ENCODE measurements around the gene PI4KB.

PI4KB gene

DNA sequence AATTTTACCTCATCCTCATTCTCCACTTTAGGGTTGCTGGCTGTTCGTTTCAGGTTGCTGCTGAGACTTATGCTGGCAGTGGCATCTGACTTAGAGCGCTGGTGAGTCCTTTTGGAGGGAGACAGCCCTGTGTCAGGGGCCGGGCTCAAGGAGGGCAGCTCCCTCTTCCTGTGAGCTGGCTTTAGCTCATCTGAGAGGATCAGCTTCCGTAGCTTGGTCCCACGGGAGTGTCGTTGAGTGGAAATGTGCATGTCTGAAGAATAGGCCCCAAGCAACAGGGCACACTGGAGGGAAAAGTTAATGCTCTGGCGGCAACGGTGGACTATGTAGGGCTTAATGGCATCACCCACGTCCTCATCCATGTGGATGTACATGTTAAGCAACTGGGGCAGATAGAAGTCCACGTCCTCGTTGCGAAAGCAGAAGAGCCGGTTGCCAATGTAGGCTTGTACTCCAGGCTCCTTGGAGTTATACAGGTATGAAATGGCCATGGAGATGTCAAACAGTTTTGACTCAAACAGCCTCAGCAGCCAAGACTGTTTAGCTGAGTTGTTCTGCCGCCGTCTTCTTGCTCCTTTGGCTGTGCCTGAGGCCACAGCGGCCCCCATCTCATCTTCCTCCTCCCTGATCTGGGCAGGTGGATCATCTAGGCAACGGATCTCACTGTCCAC lies 11.5 kb downstream of the PI4KB start:
- in situ Hi-C loops (cut with HindIII; ENCODE audit: low pct_ligation_motif_present, low sequenced_read_pairs): no loop called here
- peaks cover 29% of the 10 kb centered on the region for H3K36me3 ChIP-seq (replicated peaks)
- no peak overlapping the region for H3K4me3 ChIP-seq (ENCODE audit: low read depth, low read length)

DNA sequence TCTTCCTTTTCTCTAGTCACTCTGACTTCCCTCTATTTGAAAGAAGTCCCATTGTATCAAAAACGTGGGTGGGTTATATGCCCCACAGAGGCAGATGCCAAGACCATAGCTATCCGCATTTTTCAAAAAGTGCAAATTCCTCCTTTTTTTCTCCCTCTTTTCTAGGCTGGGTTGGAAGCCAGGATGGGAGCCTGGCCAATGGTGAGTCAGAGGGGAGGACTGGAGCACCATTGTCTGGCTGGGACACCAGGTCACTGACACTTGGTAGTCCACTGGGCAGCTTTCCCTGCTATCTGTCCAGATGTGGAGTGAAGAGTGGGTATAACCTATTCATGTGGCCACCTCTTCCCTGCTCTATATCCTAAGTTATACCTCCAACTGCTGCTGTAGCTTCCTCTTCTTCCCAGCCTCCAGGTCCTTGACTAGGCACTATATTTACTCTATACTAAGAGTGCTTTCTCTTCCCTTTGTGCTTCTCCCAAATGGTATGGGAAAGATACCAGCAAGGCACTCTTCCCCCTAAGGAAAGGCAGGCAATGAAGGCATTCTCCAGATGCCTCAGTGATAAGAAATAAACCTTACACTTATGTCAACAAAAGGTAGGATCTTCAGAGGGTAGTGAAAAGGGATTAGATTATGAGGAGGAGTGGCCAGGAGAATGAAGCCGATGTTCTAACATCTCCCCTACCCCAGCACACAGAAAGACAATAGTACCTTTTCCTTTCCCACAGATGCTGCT lies 12.9 kb downstream of the PI4KB start:
- in situ Hi-C loops (cut with HindIII; ENCODE audit: low pct_ligation_motif_present, low sequenced_read_pairs): no loop called here
- H3K4me3 ChIP-seq (ENCODE audit: low read depth, low read length): no peak overlapping the region
- peaks cover 27% of the 10 kb centered on the region for H3K36me3 ChIP-seq (replicated peaks)
- DNase-seq: peak; percentile 75
- peak overlapping the region; percentile 9 for H3K27ac ChIP-seq
- no peaks in the 10 kb centered on the region for H3K27me3 ChIP-seq (replicated peaks)
- TF ChIP-seq, protein P1, sequence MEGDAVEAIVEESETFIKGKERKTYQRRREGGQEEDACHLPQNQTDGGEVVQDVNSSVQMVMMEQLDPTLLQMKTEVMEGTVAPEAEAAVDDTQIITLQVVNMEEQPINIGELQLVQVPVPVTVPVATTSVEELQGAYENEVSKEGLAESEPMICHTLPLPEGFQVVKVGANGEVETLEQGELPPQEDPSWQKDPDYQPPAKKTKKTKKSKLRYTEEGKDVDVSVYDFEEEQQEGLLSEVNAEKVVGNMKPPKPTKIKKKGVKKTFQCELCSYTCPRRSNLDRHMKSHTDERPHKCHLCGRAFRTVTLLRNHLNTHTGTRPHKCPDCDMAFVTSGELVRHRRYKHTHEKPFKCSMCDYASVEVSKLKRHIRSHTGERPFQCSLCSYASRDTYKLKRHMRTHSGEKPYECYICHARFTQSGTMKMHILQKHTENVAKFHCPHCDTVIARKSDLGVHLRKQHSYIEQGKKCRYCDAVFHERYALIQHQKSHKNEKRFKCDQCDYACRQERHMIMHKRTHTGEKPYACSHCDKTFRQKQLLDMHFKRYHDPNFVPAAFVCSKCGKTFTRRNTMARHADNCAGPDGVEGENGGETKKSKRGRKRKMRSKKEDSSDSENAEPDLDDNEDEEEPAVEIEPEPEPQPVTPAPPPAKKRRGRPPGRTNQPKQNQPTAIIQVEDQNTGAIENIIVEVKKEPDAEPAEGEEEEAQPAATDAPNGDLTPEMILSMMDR (IDR thresholded peaks at IDR 0.05; ENCODE audit: low read depth, low read length, missing control alignments): no peak

More for the DNA sequence above, 11.5 kb downstream of the PI4KB start:
- TF ChIP-seq, protein P1 (IDR thresholded peaks at IDR 0.05; ENCODE audit: low read depth, low read length, missing control alignments): no peak
- no peaks in the 10 kb centered on the region for H3K27me3 ChIP-seq (replicated peaks)
- no peak for DNase-seq
- no peak overlapping the region for H3K27ac ChIP-seq

DNA sequence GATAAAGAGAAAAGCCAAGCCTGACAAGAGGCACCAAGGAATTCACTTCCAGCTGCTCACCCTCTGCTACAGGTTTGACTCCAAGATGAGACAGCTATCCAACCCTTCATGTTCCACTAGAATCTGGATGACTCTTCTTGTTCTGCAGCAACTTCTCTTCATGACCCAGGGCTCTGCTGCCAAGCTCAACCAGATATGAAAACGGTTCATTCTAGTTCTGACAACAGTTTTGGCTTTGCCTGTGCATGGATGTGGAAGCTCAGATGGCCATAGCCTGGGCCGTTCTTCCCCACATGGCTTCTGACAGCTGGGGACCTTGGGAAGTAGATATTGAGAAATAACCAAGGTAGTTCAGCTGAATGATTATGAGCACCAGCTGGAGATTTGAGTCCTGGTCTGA lies 13.7 kb downstream of the PI4KB start:
- in situ Hi-C loops (cut with HindIII; ENCODE audit: low pct_ligation_motif_present, low sequenced_read_pairs): no loop called here

DNA sequence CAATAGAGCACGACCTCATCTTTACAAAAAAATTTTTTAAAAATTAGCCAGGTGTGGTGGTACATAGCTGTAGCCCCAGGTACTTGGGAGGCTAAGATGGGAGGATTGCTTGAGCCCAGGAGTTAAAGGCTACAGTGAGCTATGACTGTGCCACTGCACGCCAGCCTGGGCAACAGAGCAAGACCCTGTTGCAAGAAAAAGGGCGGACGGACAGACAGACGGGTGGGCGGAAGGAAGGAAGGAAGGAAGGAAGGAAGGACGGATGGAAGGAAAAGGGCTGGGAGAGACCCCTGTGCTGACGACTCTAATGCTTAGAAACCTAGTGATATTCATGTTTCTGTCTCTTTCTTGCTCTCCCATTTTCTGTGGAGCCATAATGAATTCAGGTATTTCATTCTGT lies 14.4 kb downstream of the PI4KB start:
- in situ Hi-C loops (cut with HindIII; ENCODE audit: low pct_ligation_motif_present, low sequenced_read_pairs): no loop called here
- Histone ChIP-seq H3K27ac (peak overlapping the region; percentile 97), H3K36me3 (replicated peaks) (peaks cover 32% of the 10 kb centered on the region), H3K4me3 (ENCODE audit: low read depth, low read length) (no peak overlapping the region), H3K27me3 (replicated peaks) (no peaks in the 10 kb centered on the region)
- no peak for DNase-seq
- TF ChIP-seq, protein P1 (IDR thresholded peaks at IDR 0.05; ENCODE audit: low read depth, low read length, missing control alignments): no peak

More for the DNA sequence above, 13.7 kb downstream of the PI4KB start:
- H3K36me3 ChIP-seq (replicated peaks): peaks cover 29% of the 10 kb centered on the region
- no peaks in the 10 kb centered on the region for H3K27me3 ChIP-seq (replicated peaks)
- no peak overlapping the region for H3K4me3 ChIP-seq (ENCODE audit: low read depth, low read length)
- TF ChIP-seq, protein P1 (IDR thresholded peaks at IDR 0.05; ENCODE audit: low read depth, low read length, missing control alignments): no peak
- no peak overlapping the region for H3K27ac ChIP-seq
- DNase-seq: no peak

DNA sequence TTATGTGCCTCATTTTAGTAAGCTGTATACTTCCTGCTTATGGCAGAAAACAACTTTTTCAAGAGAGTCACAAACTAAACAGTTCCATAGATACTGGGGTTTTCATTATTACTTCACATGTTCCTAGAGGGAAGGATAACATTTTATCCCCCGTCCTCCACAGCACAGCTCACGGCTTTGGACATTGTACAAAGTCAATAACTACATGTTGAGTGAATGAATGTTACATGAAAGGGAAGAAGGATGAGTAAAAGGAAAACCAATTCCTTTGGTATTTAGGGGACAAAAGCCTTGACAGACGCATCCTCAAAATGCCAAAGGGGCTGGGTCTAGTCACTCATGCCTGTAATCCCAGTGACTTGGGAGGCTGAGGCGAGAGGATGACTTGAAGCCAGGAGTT lies 14.8 kb downstream of the PI4KB start:
- Histone ChIP-seq H3K36me3 (replicated peaks) (peaks cover 37% of the 10 kb centered on the region), H3K27me3 (replicated peaks) (no peaks in the 10 kb centered on the region), H3K27ac (peak overlapping the region; percentile 97), H3K4me3 (ENCODE audit: low read depth, low read length) (no peak overlapping the region)
- DNase-seq: peak; percentile 22
- in situ Hi-C loops (cut with HindIII; ENCODE audit: low pct_ligation_motif_present, low sequenced_read_pairs): no loop called here
- TF ChIP-seq, protein P1 (IDR thresholded peaks at IDR 0.05; ENCODE audit: low read depth, low read length, missing control alignments): no peak

Data from brain microvascular endothelial cell (primary cell).